ENCODE measurements around the gene GPR158.
"Not testable (repeated sequence)": the region's sequence is repeated elsewhere in the genome, so short reads cannot be mapped to it uniquely, and the experiment has no call there.

GPR158 gene

GRCh38 chr10:25174461-25175230, at the start of gene GPR158:
GPR158 (plus strand) TSS chr10:25175001; CDS start chr10:25175421, 420 bp downstream.
- in situ Hi-C loops (cut with MboI; ENCODE audit: low sequenced_read_pairs) = no loop called here

- in situ Hi-C loops (cut with MboI; ENCODE audit: low sequenced_read_pairs) = no loop called here
These were observed 49.6 kb upstream of the GPR158 start for GRCh38 chr10:25125201-25125611.

GRCh38 chr10:25129592-25129991, 45.2 kb upstream of the GPR158 start:
- in situ Hi-C loops (cut with MboI; ENCODE audit: low sequenced_read_pairs) = no loop called here

- in situ Hi-C loops (cut with MboI; ENCODE audit: low sequenced_read_pairs) = no loop called here
These were observed 43.9 kb upstream of the GPR158 start for GRCh38 chr10:25130906-25131305.

- in situ Hi-C loops (cut with MboI; ENCODE audit: low sequenced_read_pairs) = no loop called here
These were observed 32.5 kb upstream of the GPR158 start for GRCh38 chr10:25142116-25142864.

GRCh38 chr10:25157650-25158049, 17.2 kb upstream of the GPR158 start:
- in situ Hi-C loops (cut with MboI; ENCODE audit: low sequenced_read_pairs) = no loop called here

- in situ Hi-C loops (cut with MboI; ENCODE audit: low sequenced_read_pairs) = no loop called here
These were observed 15.2 kb upstream of the GPR158 start for GRCh38 chr10:25159591-25159990.

- in situ Hi-C loops (cut with MboI; ENCODE audit: low sequenced_read_pairs) = no loop called here
These were observed 12.4 kb upstream of the GPR158 start for GRCh38 chr10:25162391-25162790.

- in situ Hi-C loops (cut with MboI; ENCODE audit: low sequenced_read_pairs) = not testable (repeated sequence)
These were observed 11.3 kb upstream of the GPR158 start for GRCh38 chr10:25163464-25163863.

GRCh38 chr10:25169740-25170139, 5.1 kb upstream of the GPR158 start:
- in situ Hi-C loops (cut with MboI; ENCODE audit: low sequenced_read_pairs) = no loop called here

GRCh38 chr10:25170627-25171026, 4.2 kb upstream of the GPR158 start:
- in situ Hi-C loops (cut with MboI; ENCODE audit: low sequenced_read_pairs) = no loop called here

- in situ Hi-C loops (cut with MboI; ENCODE audit: low sequenced_read_pairs) = no loop called here
These were observed 973 bp downstream of the GPR158 start for GRCh38 chr10:25175527-25176420.

- in situ Hi-C loops (cut with MboI; ENCODE audit: low sequenced_read_pairs) = no loop called here
These were observed 1.7 kb downstream of the GPR158 start for GRCh38 chr10:25176421-25176968.

GRCh38 chr10:25177093-25177753, 2.4 kb downstream of the GPR158 start:
- in situ Hi-C loops (cut with MboI; ENCODE audit: low sequenced_read_pairs) = no loop called here

- in situ Hi-C loops (cut with MboI; ENCODE audit: low sequenced_read_pairs) = no loop called here
These were observed 2.9 kb downstream of the GPR158 start for GRCh38 chr10:25177754-25178135.

- in situ Hi-C loops (cut with MboI; ENCODE audit: low sequenced_read_pairs) = no loop called here
These were observed 3.6 kb downstream of the GPR158 start for GRCh38 chr10:25178411-25178810.

GRCh38 chr10:25180801-25181200, 6.0 kb downstream of the GPR158 start:
- in situ Hi-C loops (cut with MboI; ENCODE audit: low sequenced_read_pairs) = no loop called here

GRCh38 chr10:25182636-25183035, 7.8 kb downstream of the GPR158 start:
- in situ Hi-C loops (cut with MboI; ENCODE audit: low sequenced_read_pairs) = no loop called here

GRCh38 chr10:25191162-25191895, 16.5 kb downstream of the GPR158 start:
- in situ Hi-C loops (cut with MboI; ENCODE audit: low sequenced_read_pairs) = no loop called here

- in situ Hi-C loops (cut with MboI; ENCODE audit: low sequenced_read_pairs) = no loop called here
These were observed 23.4 kb downstream of the GPR158 start for GRCh38 chr10:25198151-25198550.
